Activated naive CD4-positive, alpha-beta T cell treated with anti-CD3 and anti-CD28 coated beads, Interleukin-2, amount 50 U/mL, for 24 hours (primary cell): ENCODE results near the gene SBF2.

Source experiments
- H3K27ac Mint-ChIP-seq: one replicate; pipeline ENCODE4 v1.8.0; 2021; ENCODE audit warnings: mild to moderate bottlenecking, mixed read lengths
- H3K27me3 Mint-ChIP-seq: one replicate; pipeline ENCODE4 v1.8.0; 2021; ENCODE audit warnings: mixed read lengths
- H3K36me3 Mint-ChIP-seq: one replicate; pipeline ENCODE4 v1.8.0; 2021; ENCODE audit warnings: mixed read lengths
- H3K4me1 Mint-ChIP-seq: one replicate; pipeline ENCODE4 v1.8.0; 2021; ENCODE audit warnings: mixed read lengths
- H3K4me3 Mint-ChIP-seq: one replicate; pipeline ENCODE4 v1.8.0; 2021; ENCODE audit warnings: mild to moderate bottlenecking, mixed read lengths
- H3K9me3 Mint-ChIP-seq: one replicate; pipeline ENCODE4 v1.8.0; 2021; ENCODE audit warnings: mixed read lengths

Gene SBF2

DNA sequence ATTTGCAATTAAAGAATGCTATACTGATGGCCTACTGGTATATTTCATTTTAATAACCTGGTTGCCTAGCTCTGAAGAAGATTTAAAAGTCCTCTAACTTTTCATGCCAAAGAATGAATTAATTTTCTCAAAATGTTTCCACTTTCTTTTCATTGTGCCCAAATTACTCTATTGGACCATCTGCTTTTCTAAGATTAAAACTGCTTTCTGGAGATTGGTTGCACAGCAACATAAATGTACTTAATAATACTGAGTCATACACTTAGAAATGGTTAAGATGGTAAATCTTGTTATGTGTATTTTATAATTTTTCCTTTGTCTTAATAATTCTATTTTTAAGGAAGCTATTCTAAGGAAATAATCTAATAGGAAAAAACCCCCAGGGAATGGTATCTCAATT, 479.9 kb downstream of the SBF2 start:
- peaks cover 14% of the 10 kb centered on the region for H3K36me3 Mint-ChIP-seq
- no peaks in the 10 kb centered on the region for H3K27me3 Mint-ChIP-seq
- H3K9me3 Mint-ChIP-seq: no peaks in the 10 kb centered on the region
- H3K4me1 Mint-ChIP-seq: no peaks in the 10 kb centered on the region
- no peak overlapping the region for H3K27ac Mint-ChIP-seq
- no peak overlapping the region for H3K4me3 Mint-ChIP-seq

DNA sequence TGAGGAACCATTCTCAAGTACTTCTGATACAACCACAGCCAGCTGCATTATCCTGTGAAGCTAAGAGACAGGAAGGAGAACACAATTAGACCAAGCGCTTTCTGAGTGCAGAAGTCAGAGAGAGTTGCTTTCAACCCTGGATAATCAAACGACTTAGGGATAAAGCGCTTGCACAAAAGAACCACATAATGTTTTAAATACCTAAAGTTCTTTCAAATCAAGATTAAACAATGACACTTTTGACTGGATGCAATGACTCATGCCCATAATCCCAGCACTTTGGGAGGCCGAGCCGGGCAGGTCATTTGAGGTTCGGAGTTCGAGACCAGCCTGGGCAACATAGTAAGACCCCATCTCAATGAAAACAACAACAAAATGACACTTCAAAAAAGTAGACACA, 485.1 kb downstream of the SBF2 start:
- Mint-ChIP-seq H3K36me3 (peaks cover 23% of the 10 kb centered on the region), H3K4me3 (no peak overlapping the region), H3K27ac (no peak overlapping the region), H3K4me1 (no peaks in the 10 kb centered on the region), H3K27me3 (no peaks in the 10 kb centered on the region), H3K9me3 (no peaks in the 10 kb centered on the region)

DNA sequence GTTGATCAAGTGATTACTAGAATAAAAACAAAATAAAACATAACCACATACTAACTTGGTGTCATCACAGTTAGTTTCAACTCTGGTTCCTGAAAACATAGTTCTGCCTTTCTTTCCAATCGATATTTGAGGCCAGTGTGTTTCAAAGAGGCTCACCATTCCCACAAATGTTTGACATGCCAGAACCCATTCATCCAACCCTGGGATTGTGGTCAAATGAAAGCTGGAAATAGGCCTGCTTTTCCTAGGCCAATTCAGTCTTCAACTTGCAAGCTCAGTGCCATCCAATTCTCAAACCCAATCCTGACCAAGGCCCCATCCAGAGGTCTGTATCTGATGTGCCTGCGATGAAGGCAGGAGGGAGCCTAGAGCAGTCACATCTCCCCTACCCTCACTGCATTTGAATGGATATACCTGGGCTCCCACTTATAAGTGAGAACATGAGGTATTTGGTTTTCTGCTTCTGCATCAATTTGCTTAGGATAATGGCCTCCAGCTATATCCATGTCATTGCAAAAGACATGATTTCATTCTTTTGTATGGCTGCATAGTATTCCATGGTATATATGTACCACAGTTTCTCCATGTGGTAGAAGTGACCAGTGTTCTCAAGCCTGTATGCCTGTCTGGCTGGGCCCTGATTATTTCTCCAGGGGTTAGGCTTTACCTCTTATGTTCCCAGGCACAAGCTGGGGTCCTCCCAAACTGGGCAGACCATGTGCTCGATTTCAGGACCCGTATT, 486.9 kb downstream of the SBF2 start:
- H3K4me1 Mint-ChIP-seq: peaks cover 10% of the 10 kb centered on the region
- H3K4me3 Mint-ChIP-seq: no peak overlapping the region
- H3K27ac Mint-ChIP-seq: no peak overlapping the region

DNA sequence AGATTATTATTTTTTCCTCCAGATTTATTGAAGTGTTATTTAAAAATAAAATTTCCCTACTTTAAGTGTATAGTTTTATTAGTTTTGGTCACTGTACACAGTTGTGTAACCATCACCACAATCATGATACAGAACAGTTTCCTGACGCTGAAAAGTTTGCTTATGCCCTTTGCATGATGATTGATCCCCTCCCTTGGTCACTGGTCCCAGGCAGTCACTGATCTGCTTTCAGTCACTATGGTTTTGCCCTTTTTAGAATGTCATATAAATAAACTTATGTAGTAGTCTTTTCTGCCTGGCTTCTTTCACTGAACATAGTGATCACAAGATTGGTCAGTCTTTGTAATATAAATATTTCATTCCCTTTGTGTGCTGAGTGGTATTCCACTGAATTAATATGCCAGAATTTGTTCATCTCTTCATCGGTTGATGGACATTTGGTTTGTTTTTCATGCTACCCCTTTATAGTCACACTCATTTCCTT, 489.6 kb downstream of the SBF2 start:
- Mint-ChIP-seq H3K27me3 (no peaks in the 10 kb centered on the region), H3K27ac (no peak overlapping the region), H3K4me3 (no peak overlapping the region), H3K9me3 (no peaks in the 10 kb centered on the region), H3K36me3 (peaks cover 19% of the 10 kb centered on the region), H3K4me1 (peaks cover 10% of the 10 kb centered on the region)

More for the DNA sequence above, 486.9 kb downstream of the SBF2 start:
- peaks cover 27% of the 10 kb centered on the region for H3K36me3 Mint-ChIP-seq
- no peaks in the 10 kb centered on the region for H3K9me3 Mint-ChIP-seq
- no peaks in the 10 kb centered on the region for H3K27me3 Mint-ChIP-seq

DNA sequence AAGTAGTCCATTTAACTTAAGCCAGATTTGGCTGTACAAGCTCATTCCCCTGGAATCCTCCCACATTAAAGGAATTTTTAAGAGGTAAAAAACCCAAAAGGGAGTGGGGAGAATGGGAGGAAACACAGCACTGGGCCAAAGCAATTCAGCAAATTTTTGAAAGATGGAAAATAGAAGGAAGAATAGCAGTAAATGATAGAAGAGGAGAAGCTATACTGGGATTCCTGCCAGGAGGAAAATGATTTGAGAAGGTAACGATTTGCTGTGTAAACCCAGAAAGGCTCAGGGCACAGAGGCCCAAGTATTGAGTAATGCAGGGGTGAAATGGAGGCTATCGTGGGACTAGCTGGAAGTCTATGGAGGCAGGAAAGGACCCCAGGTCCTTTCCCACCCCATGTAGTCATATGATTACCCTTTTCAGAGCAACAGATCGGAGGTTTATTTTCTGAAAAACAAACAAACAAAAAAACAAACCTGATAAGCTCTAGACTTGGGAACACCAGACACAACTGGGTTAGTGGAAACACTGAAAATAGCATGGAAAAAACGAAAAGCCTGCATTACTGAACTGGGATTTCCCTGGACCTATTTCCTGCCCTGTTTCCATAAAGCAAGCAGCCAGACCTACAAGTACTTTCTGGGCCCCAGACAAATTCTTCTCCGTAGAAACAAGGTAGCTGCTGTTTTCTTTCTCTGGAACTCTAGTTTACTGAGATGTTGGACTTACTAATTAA, 490.2 kb downstream of the SBF2 start:
- Mint-ChIP-seq H3K4me1 (peaks cover 10% of the 10 kb centered on the region), H3K36me3 (peaks cover 18% of the 10 kb centered on the region), H3K27me3 (no peaks in the 10 kb centered on the region), H3K4me3 (no peak overlapping the region), H3K9me3 (no peaks in the 10 kb centered on the region), H3K27ac (peak overlapping the region; percentile 70)

DNA sequence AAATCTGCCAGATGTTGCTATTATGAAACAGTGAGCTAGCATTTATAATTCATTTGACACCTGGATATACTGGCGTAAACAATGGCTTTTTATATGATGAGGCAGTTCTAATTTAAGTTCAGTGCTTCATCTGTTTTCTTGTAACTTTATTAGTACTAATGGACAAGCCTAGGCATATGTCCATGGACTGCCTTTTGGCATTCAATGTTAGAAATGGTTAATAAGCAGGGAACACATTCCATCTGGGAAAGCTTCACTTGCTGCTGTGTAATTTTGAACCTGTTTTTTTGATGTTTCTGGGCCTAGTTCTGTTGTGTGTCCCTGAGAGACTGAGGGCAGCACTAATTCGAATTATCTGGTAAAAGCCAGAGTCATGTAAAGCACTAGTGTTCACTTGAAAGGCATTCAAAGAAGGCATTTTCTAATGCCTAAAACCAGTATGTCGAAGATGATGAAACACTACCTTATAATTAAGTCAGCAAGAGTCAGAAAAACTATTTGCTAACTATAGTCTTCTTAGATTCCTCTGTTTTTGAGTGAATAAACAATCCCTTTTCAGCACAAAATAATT, 491.6 kb downstream of the SBF2 start:
- H3K9me3 Mint-ChIP-seq: no peaks in the 10 kb centered on the region
- H3K27ac Mint-ChIP-seq: no peak overlapping the region
- no peak overlapping the region for H3K4me3 Mint-ChIP-seq
- peaks cover 12% of the 10 kb centered on the region for H3K36me3 Mint-ChIP-seq
- H3K4me1 Mint-ChIP-seq: peaks cover 10% of the 10 kb centered on the region
- no peaks in the 10 kb centered on the region for H3K27me3 Mint-ChIP-seq

DNA sequence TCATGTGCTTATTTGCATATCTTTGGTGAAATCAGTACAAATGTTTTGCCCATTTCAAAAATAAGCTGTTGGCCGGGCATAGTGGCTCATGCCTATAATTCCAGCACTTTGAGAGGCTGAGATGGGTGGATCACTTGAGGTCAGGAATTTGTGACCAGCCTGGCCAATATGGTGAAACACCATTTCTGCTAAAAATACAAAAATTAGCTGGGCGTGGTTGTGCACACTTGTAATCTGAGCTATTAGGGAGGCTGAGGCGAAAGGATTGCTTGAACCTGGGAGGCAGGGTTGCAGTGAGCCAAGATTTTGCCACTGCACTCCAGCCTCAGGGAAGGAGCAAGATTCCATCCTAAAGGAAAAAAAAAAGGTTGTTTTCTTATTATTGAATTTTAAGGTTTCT, 494.1 kb downstream of the SBF2 start:
- Mint-ChIP-seq H3K4me1 (peaks cover 10% of the 10 kb centered on the region), H3K4me3 (no peak overlapping the region), H3K27ac (no peak overlapping the region), H3K27me3 (no peaks in the 10 kb centered on the region), H3K36me3 (peaks cover 8% of the 10 kb centered on the region), H3K9me3 (no peaks in the 10 kb centered on the region)

DNA sequence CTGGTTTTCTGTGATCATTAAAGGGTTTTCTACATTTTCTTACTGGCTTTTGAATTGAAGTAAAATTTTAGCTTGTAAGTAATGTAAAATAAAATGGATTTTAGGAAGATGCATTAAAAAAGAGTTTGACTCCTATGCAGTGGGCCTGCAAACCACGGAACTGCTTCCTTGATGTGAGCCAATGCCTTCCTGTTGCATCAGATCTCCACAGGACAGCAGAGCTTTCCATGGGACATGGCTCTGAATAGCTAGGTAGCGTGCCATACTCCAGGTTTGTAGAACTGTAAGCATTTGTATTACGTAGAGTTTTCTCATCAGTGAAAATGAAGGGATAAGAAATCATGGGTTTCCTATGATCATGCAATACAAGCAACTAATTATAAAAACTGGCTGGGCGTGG, 496.7 kb downstream of the SBF2 start:
- Mint-ChIP-seq H3K27me3 (no peaks in the 10 kb centered on the region), H3K4me3 (no peak overlapping the region), H3K36me3 (peaks cover 5% of the 10 kb centered on the region), H3K4me1 (peaks cover 2% of the 10 kb centered on the region), H3K9me3 (no peaks in the 10 kb centered on the region), H3K27ac (no peak overlapping the region)

DNA sequence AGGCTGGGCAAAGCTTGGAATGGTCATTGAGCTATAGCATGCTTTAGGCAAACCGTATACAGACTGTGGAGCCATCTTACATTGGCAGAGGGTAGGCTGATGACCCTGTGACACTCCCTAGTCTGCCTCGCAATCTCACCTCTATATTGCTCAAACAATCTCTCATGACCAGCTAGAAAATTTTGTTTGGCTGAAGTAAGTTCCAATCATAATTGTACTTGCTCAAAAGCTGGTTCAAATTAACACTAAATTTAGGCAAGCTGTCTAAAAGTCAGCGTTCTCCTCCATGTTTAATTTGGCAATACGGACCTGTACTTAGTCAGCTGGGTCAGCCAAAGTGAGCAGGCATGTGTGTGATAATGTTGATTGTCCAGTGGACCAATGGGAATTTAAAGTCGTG, 497.2 kb downstream of the SBF2 start:
- Mint-ChIP-seq H3K4me1 (no peaks in the 10 kb centered on the region), H3K9me3 (no peaks in the 10 kb centered on the region), H3K36me3 (peaks cover 5% of the 10 kb centered on the region), H3K27me3 (no peaks in the 10 kb centered on the region), H3K27ac (no peak overlapping the region), H3K4me3 (no peak overlapping the region)

DNA sequence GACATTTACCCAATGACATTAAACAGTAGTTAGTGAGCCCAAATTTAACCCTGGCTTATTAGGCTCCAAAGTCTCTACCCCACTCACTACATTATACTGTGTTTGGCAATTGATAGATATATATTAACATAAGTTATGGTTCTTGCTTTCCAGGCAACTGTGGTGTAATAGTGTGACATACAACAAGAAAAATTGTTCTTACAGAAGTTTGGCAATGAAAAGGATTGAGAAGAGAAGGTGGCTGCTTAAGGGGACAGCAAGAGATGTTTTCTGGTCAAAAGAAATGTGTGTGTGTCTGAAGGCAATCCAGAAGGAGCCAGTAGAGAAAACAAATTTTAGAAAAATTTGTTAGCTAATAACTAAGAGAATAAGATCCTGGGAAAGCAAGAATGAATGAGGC, 497.8 kb downstream of the SBF2 start:
- Mint-ChIP-seq H3K36me3 (peaks cover 5% of the 10 kb centered on the region), H3K27ac (no peak overlapping the region), H3K27me3 (no peaks in the 10 kb centered on the region), H3K9me3 (no peaks in the 10 kb centered on the region), H3K4me1 (no peaks in the 10 kb centered on the region), H3K4me3 (no peak overlapping the region)

DNA sequence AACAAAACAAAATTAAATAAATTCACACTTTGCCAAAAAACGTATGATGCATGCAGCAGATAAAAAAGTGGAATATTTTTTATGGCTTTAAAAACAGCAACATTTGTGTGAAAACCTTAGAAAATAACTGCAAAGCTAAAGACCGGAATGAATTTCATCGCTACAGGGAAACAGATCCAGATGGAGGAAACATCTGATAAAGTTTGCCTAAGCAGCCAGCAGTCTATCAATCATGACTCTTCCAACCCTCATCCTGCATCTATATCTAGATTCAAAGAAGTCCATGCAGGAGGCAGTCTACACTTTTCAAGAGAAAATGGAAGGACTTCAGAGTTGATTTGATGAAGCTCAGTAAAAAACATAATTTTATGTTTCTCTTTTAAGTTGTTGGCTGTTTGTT, 503.3 kb downstream of the SBF2 start:
- Mint-ChIP-seq H3K27me3 (no peaks in the 10 kb centered on the region), H3K4me1 (no peaks in the 10 kb centered on the region), H3K9me3 (no peaks in the 10 kb centered on the region), H3K4me3 (no peak overlapping the region), H3K27ac (no peak overlapping the region), H3K36me3 (peaks cover 5% of the 10 kb centered on the region)

DNA sequence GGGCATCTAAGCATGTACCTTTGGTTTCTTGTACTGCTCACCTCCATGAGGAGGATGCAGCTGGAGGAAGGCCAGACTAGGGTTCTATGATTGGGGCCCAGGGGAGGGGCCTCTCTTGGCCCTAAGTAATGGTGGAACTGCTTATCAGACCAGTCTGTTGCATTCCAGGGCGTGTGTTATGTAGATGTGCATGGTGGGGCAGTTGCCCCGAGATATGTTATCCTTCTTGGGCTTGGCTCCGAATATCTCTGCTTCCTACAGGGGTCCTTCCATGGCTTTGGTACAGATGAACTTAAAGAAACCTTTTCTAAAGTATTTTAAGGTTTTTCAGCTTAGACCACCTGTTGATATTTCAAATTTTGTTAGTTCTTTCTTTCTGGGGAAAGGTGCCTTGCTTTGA, 504.1 kb downstream of the SBF2 start:
- no peak overlapping the region for H3K27ac Mint-ChIP-seq

DNA sequence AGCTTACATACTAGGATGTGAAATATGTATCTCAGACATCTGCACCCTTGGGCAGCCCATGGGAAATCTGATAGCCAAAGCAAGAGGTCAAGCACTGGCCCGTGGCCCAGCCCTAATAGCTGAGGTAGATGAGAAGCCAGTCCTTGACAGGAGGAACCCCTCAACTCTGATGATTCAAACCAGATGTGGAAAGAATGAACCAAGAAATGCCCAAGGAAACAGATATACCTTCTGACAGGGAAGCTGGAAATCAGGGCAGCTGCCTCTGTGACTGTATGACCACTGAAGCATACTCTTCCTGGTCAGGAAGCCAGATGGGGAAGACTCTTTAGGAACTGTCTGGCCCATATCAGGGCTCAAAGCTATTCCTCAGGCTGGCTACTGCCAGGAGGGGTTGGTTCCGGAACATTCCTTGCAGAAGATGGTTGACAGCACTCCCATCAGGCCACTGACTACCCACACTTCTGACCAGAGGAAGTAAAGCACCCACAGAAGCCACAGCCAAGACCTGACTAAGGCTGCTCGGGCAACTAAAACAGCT, 506.0 kb downstream of the SBF2 start:
- H3K4me3 Mint-ChIP-seq: no peak overlapping the region
- H3K9me3 Mint-ChIP-seq: no peaks in the 10 kb centered on the region
- no peak overlapping the region for H3K27ac Mint-ChIP-seq
- no peaks in the 10 kb centered on the region for H3K4me1 Mint-ChIP-seq
- no peaks in the 10 kb centered on the region for H3K27me3 Mint-ChIP-seq
- peaks cover 4% of the 10 kb centered on the region for H3K36me3 Mint-ChIP-seq

More for the DNA sequence above, 504.1 kb downstream of the SBF2 start:
- H3K4me1 Mint-ChIP-seq: no peaks in the 10 kb centered on the region
- peaks cover 5% of the 10 kb centered on the region for H3K36me3 Mint-ChIP-seq
- no peaks in the 10 kb centered on the region for H3K27me3 Mint-ChIP-seq
- no peaks in the 10 kb centered on the region for H3K9me3 Mint-ChIP-seq
- H3K4me3 Mint-ChIP-seq: no peak overlapping the region

DNA sequence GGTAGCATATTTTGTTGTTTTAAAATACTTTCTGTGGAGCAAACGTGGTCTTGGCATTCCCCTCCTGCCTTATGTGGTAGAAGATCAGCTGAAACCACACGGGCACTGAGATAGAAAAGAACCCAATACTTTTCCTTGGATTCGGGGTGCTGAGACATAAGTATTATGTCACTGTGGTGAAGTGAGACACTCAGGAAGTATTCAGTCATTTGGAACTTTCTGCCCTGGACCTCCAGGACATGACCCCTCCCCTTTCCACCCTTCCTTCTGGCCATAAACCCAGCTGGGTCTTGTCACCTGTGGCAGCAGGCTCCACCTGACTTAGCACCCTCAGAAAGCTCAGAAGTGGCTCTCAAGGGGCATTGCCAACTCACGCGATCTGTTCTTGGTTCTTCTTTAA, 506.8 kb downstream of the SBF2 start:
- Mint-ChIP-seq H3K9me3 (no peaks in the 10 kb centered on the region), H3K27me3 (no peaks in the 10 kb centered on the region), H3K4me3 (no peak overlapping the region), H3K27ac (no peak overlapping the region), H3K4me1 (no peaks in the 10 kb centered on the region), H3K36me3 (peaks cover 4% of the 10 kb centered on the region)

DNA sequence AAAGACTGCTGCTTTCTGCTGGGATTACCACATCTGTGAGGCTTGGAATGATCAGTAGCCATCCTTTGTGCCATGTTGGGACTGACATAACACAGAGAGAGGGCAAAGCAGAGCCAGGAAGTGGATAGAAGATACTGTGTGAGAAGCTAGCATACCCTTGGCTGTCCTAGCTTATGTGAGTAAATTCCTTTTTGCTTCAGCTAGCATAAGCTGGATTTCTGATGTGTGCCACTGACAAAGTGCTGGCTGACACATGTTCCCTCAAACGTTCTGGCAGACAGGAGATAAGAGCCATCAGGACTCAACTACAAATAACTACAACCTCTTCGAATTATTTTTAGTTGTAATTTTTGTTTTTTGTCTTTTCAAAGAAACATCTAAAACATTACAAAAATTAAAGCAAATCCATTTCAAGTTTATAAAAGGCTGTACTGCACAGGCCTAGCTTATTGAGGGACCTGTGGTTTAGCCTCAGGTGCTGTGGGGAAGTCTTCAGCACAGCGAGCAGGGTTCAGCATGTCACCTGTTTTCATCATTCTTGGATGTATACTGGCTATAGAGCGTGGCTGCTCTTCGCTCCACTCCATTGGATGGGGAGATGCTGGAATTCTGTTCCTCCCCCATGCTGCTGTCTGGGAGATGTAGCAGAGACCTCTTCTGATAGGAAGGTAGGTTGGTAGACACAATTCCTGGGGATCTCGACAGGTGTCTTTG, 509.3 kb downstream of the SBF2 start:
- Mint-ChIP-seq H3K9me3 (no peaks in the 10 kb centered on the region), H3K4me3 (no peak overlapping the region), H3K27ac (no peak overlapping the region), H3K4me1 (no peaks in the 10 kb centered on the region), H3K36me3 (peaks cover 17% of the 10 kb centered on the region), H3K27me3 (no peaks in the 10 kb centered on the region)
